GM21526 (cell line): ENCODE data around the gene CCDC27.
"Not testable (repeated sequence)": the region's sequence is repeated elsewhere in the genome, so short reads cannot be mapped to it uniquely, and the experiment has no call there.

Experiments used
- ATAC-seq: cut with Tn5 transposase; IDR thresholded peaks from one replicate; pipeline ENCODE4 v1.9.1; 2021; ENCODE audit warnings: moderate library complexity; ENCODE audit not compliant: unreplicated experiment, low FRiP score

CCDC27 gene

GRCh38 chr1:3735027-3735681, 17.1 kb upstream of the CCDC27 start:
- no peak for ATAC-seq

GRCh38 chr1:3735688-3736087, 16.6 kb upstream of the CCDC27 start:
- ATAC-seq, result no peak

- no peak for ATAC-seq
Measured at GRCh38 chr1:3736131-3736561, 16.1 kb upstream of the CCDC27 start.

DNA sequence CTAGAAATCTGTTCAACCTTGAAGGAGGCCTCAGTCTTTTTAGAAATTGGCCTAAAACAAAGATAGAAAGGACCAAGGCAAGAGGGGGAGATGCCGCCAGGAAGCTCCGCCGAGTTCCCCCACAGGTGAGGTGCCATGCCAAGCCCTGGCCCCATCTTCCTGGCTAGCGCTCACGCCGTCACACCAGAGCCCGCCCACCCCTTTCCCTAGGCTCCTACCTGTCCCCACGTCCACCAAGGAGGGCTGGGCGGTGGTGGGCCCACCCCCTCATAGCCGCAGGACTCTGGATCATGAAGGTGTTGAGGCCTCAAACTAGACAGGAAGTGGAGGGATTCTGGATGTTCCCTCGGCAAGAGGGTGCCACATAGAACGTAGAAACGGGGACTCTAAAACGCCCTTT, 15.5 kb upstream of the CCDC27 start:
- ATAC-seq, result no peak

- ATAC-seq, result no peak
Measured at GRCh38 chr1:3738943-3739342, 13.3 kb upstream of the CCDC27 start.

GRCh38 chr1:3740042-3740441, 12.2 kb upstream of the CCDC27 start:
- no peak for ATAC-seq

DNA sequence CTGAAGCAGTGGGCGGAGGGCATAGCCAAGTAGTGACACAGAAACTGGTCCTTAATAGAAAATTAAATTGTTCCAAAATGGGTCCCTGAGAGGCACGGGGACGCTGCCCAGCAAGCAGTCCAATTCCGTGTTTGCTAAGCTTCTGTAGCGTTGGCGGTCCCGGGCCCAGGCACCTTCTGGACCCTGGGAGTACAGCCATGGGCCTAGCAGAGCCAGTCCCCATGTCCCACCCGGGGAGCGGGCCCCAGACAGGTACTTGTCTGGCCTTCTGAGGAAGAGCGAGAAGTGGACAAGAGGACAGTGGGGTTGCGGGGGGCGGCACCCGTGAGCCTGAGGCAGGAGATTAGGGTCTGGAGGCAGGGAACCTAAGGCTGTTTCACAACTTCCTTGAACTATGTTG, 11.5 kb upstream of the CCDC27 start:
- ATAC-seq, result no peak

- ATAC-seq, result no peak
Measured at GRCh38 chr1:3741566-3742438, 10.4 kb upstream of the CCDC27 start.

- no peak for ATAC-seq
Measured at GRCh38 chr1:3742439-3743298, 9.6 kb upstream of the CCDC27 start.

- no peak for ATAC-seq
Measured at GRCh38 chr1:3743421-3743820, 8.8 kb upstream of the CCDC27 start.

- ATAC-seq, result no peak
Measured at GRCh38 chr1:3743826-3744225, 8.4 kb upstream of the CCDC27 start.

DNA sequence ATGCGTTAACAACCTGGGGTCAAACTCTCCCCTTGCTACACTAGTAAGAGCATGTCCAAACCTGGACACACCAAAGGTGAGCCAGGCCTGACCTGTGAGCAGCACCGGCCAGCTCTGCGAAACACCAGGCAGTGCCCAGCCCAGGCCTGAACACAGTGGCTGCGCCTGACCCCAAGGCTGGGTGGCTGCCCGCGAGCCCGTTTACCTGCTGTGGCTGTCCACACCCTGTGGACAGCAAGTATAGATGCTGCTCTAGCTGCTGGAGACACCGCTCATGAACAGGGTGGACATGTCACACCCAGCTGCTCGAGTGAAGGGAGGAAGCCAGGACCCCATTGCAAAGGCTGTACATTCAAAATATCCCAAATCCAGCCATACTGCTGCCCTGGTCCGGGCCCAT, 7.6 kb upstream of the CCDC27 start:
- ATAC-seq, result no peak

DNA sequence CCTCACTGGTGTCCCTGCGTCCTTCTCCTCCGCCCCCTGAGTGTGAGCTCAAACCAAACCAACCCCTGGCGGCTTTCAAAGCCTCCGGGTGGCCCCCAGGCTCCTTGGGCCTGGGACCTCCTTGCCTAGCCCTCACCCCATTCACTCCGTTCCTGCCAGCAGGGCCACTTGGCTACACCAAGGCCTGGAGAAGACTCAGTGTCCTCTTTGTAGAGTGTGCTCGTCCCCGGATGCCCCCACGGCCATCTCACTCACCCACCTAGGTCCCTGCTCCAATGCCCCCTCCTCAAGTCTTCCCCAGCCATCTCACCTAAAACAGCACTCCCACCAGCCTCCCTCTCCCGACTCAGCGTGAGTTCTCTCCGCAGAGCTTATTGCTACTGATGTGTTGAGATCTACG, 7.2 kb upstream of the CCDC27 start:
- no peak for ATAC-seq

- no peak for ATAC-seq
Measured at GRCh38 chr1:3745590-3746381, 6.5 kb upstream of the CCDC27 start.

DNA sequence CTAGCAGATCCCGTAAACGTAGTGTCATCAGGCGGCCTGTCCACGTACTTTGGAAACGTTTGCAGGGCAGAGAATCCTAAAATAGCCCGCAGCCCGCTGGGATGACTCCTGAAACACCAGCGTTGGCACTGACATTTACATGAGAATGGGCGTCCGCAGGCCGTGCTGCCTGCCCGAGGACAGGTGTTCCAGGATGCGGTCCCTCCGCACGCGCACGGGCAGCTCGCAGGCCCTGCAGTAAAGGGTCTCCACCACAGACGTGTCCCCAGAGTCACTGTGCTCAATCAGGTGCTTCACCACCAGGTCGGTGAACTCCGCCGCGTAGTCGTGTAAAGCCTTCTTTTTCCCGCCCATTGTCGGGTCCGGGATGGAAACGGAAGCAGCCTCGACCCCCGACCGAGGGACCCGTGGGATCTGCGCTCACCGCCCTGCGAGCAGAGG, 5.8 kb upstream of the CCDC27 start:
- no peak for ATAC-seq

DNA sequence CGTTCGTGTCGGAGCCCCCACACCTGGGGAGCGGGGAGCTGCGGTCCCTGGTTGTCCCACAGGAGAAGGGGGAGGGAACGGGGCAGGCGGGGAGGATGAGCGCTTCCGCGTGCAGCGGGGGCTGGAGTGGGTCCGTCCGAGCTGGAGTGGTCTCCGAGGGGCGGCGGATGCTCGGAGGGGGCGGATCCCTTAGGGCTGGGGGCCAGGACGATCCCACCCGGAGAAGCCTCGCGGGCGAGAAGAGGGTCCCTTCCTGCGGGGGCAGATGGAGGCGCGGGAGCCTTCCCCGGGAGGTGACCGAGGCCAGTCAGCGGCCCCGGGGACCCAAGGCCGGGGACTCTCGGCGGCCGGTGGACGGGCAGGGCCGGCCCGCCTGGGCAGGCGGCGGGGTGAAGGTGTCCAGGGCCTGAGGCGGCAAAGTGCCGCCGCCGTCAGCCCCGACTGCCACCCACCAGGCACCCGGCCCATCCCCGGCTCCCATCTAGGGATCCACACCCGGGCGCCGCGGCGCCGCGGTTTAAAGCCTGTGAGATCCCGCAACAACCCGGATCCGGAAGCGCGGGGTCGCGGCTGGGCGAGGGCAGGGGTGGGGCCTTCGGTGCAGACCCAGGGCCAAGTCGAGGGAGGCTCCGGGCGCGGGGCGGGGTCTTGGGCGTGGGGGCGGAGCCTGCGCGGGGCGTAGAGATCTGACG, 5.3 kb upstream of the CCDC27 start:
- ATAC-seq, result peak; percentile 93

GRCh38 chr1:3747522-3747848, 4.8 kb upstream of the CCDC27 start:
- no peak for ATAC-seq

GRCh38 chr1:3747903-3748302, 4.3 kb upstream of the CCDC27 start:
- no peak for ATAC-seq

- ATAC-seq, result not testable (repeated sequence)
Measured at GRCh38 chr1:3748316-3748900, 3.8 kb upstream of the CCDC27 start.
